B cell (primary cell): ENCODE results near the gene MED22. TPM values are rescaled to one million over a fixed set of nuclear protein-coding genes. Genes with fewer than 3 reads are reported as not detected.

Experiments
- ATAC-seq: fragments of 200-7000 bp; cut with Tn5 transposase; one replicate; pipeline ENCODE4 v1.10.0; 2021; ENCODE audit warnings: low read depth, mild to moderate bottlenecking, moderate number of reproducible peaks, moderate library complexity
- CTCF ChIA-PET: fragments of 350-600 bp; sonication (Branson Sonifier 250); formaldehyde crosslinking; loops from one replicate; lab custom pipeline; 2021; ENCODE audit warnings: antibody characterized with exemption, inconsistent platforms; lab: Charles Lee
- POLR2A ChIA-PET: fragments of 350-600 bp; sonication (Branson Sonifier 250); formaldehyde crosslinking; loops from one replicate; lab custom pipeline; 2021; ENCODE audit warnings: antibody characterized with exemption; lab: Charles Lee
- DNase-seq: peaks from one replicate; pipeline ENCODE4 v3.0.0; 2013
- H2AFZ ChIP-seq: 2 replicates; pipeline ENCODE4 v1.6.1; 2012; ENCODE audit warnings: mild to moderate bottlenecking, low read depth, low read length; ENCODE audit not compliant: insufficient read depth, poor library complexity, severe bottlenecking
- H3K27ac ChIP-seq, 2 donors: 1 replicate in 1 of 2; 2 replicates in 1 of 2; pipeline ENCODE4 v1.5.1; 2012 to 2013; ENCODE audit warnings: low read length in 2 of 2, mild to moderate bottlenecking in 2 of 2, moderate library complexity in 1 of 2
- H3K27me3 ChIP-seq, 4 experiments: fragments of 200-600 bp in 1 of 4; sonication (generic) in 1 of 4; replicated peaks in 1 of 4; 1 replicate in 2 of 4; 2 replicates in 2 of 4; pipeline versions ENCODE4 v1.6.1 to v1.7.0; 2013 to 2016; ENCODE audit warnings: low read length in 3 of 4, mild to moderate bottlenecking in 2 of 4, mixed read lengths in 1 of 4, moderate library complexity in 1 of 4; ENCODE audit not compliant: insufficient read depth in 4 of 4, control insufficient read depth in 3 of 4; ENCODE audit errors: control extremely low read depth in 1 of 4
- H3K36me3 ChIP-seq, 2 experiments: replicated peaks in 1 of 2; 1 replicate in 1 of 2; 2 replicates in 1 of 2; pipeline versions ENCODE4 v1.6.1 to v1.7.1; 2013; ENCODE audit warnings: low read length in 1 of 2; ENCODE audit not compliant: insufficient read depth in 2 of 2, control insufficient read depth in 1 of 2; ENCODE audit errors: control extremely low read depth in 1 of 2, extremely low read depth in 1 of 2
- H3K4me1 ChIP-seq, 2 donors: fragments of 200-600 bp in 1 of 2; sonication (generic) in 1 of 2; 1 replicate in 1 of 2; 2 replicates in 1 of 2; pipeline versions ENCODE4 v1.5.1 to v1.6.1; 2013 to 2017; ENCODE audit warnings: low read length in 2 of 2; ENCODE audit not compliant: control insufficient read depth in 2 of 2, insufficient read depth in 2 of 2
- H3K4me2 ChIP-seq: replicated peaks from 2 replicates; pipeline ENCODE3; 2012; ENCODE audit warnings: mild to moderate bottlenecking, low read depth, low read length; ENCODE audit not compliant: poor library complexity, severe bottlenecking
- H3K4me3 ChIP-seq, 5 experiments: fragments of 200-600 bp in 1 of 5; sonication (generic) in 1 of 5; 1 replicate in 3 of 5; 2 replicates in 2 of 5; pipeline versions ENCODE4 v1.5.1 to v1.7.0; 2011 to 2016; ENCODE audit warnings: low read length in 4 of 5, mild to moderate bottlenecking in 4 of 5, low read depth in 2 of 5, control low read depth in 1 of 5, moderate library complexity in 1 of 5; ENCODE audit not compliant: insufficient read depth in 1 of 5; ENCODE audit errors: control extremely low read depth in 1 of 5, extremely low read depth in 1 of 5
- H3K79me2 ChIP-seq: fragments of 200-600 bp; sonication (generic); one replicate; pipeline ENCODE4 v1.6.0; 2016; ENCODE audit warnings: low read length; ENCODE audit not compliant: control insufficient read depth, insufficient read depth
- H3K9ac ChIP-seq: fragments of 200-600 bp; sonication (generic); 2 replicates; pipeline ENCODE4 v1.6.1; 2017; ENCODE audit warnings: mild to moderate bottlenecking, low read length, moderate library complexity
- H3K9me3 ChIP-seq, 3 donors: one replicate each; pipeline versions ENCODE4 v1.6.1 to v1.7.1; 2013; ENCODE audit warnings: low read length in 2 of 3; ENCODE audit not compliant: control insufficient read depth in 2 of 3, insufficient read depth in 1 of 3; ENCODE audit errors: control extremely low read depth in 1 of 3
- H4K20me1 ChIP-seq: 2 replicates; pipeline ENCODE4 v1.6.0; 2012; ENCODE audit warnings: mild to moderate bottlenecking, low read length; ENCODE audit not compliant: insufficient read depth, control insufficient read depth, poor library complexity, severe bottlenecking
- H3K27ac Mint-ChIP-seq: one replicate; pipeline ENCODE4 v1.8.0; 2021; ENCODE audit warnings: mixed read lengths
- H3K27me3 Mint-ChIP-seq: one replicate; pipeline ENCODE4 v1.8.0; 2021; ENCODE audit warnings: mixed read lengths
- H3K4me1 Mint-ChIP-seq: one replicate; pipeline ENCODE4 v1.8.0; 2021; ENCODE audit warnings: mixed read lengths
- H3K4me3 Mint-ChIP-seq: one replicate; pipeline ENCODE4 v1.8.0; 2021; ENCODE audit warnings: mixed read lengths
- H3K9me3 Mint-ChIP-seq: one replicate; pipeline ENCODE4 v1.8.0; 2022; ENCODE audit warnings: mixed read lengths; ENCODE audit not compliant: insufficient read depth
- EZH2 ChIP-seq: IDR thresholded peaks from 2 replicates; pipeline ENCODE4 v1.6.1; 2012; ENCODE audit warnings: borderline replicate concordance, low read depth, mild to moderate bottlenecking, moderate library complexity, low read length; ENCODE audit not compliant: insufficient read depth, poor library complexity, severe bottlenecking
- WGBS: methylation state at CpG from one replicate; pipeline ENCODE4 v1.1.5; 2013; ENCODE audit warnings: missing lambda C conversion rate; ENCODE audit not compliant: insufficient coverage; 5-methylcytosine and 5-hydroxymethylcytosine counted together
- intact Hi-C: fragments of 100-400 bp; cut with micrococcal nuclease; formaldehyde crosslinking; loops from one replicate; pipeline ENCODE4 v1.10.0; 2022
- polyA plus RNA-seq: library from polyadenylated mRNA; depleted of rRNA; stranded (reverse); fragments of >200 nt; gene quantifications from 2 replicates; pipeline ENCODE4 v1.2.3, GENCODE V29; 2012
- total RNA-seq, 2 donors: library from RNA; stranded (reverse); fragments of 120-200 nt in 1 of 2; gene quantifications; 1 replicate in 1 of 2; 2 replicates in 1 of 2; pipeline versions ENCODE4 v1.2.3 to v1.2.4, GENCODE V29; 2013 to 2022
- TF ChIP-seq, protein P1 (sequence below): fragments of 200-600 bp; IDR thresholded peaks from one replicate; pipeline ENCODE4 v1.8.0; 2022; ENCODE audit warnings: antibody characterized with exemption, mild to moderate bottlenecking

Gene MED22
- total and polyA plus RNA-seq, 2 donors (not counting 1 experiment from before 2014, with no cell fraction given), result 44.9 to 50.4 TPM

DNA sequence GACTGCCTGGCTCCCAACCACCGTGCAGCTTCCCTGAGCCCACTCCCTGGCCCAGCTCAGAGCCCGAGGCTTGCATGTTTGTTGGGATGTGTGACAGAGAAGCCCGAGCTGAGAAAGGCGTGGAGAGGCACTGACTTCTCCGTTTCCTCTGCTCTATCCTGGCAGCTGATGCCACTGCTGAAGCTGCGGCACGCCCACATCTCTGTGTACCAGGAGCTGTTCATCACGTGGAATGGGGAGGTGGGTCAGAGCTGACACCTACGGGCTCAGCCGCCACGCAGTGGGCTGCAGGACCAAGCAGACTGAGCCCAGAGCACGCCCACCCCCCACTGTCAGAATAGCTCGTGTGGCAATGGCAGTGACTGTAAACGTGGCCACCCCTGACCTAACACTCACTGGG, 37.5 kb upstream of the MED22 start:
- no peak overlapping the region for H3K9ac ChIP-seq
- H3K9me3 ChIP-seq, result no peaks in the 10 kb centered on the region
- no peaks in the 10 kb centered on the region for H3K4me1 ChIP-seq
- H3K27me3 ChIP-seq, result peaks cover 0 to 12% (median 0%) of the 10 kb centered on the region in 4 experiments
- no peak overlapping the region for H3K4me3 ChIP-seq
- no peak overlapping the region for H3K27ac ChIP-seq
- ChIA-PET POLR2A (no interaction called here), CTCF (interaction anchor here (2.2 kb wide), 1 partner anchor 199 kb away, joined by 5 read pairs; no protein-coding TSS in a partner anchor)
- DNase-seq (no peak), ATAC-seq (no peak)
- no peaks in the 10 kb centered on the region for H3K4me1 Mint-ChIP-seq
- no peak overlapping the region for H2AFZ ChIP-seq
- H3K36me3 ChIP-seq, result no peaks in the 10 kb centered on the region
- TF ChIP-seq, protein P1, sequence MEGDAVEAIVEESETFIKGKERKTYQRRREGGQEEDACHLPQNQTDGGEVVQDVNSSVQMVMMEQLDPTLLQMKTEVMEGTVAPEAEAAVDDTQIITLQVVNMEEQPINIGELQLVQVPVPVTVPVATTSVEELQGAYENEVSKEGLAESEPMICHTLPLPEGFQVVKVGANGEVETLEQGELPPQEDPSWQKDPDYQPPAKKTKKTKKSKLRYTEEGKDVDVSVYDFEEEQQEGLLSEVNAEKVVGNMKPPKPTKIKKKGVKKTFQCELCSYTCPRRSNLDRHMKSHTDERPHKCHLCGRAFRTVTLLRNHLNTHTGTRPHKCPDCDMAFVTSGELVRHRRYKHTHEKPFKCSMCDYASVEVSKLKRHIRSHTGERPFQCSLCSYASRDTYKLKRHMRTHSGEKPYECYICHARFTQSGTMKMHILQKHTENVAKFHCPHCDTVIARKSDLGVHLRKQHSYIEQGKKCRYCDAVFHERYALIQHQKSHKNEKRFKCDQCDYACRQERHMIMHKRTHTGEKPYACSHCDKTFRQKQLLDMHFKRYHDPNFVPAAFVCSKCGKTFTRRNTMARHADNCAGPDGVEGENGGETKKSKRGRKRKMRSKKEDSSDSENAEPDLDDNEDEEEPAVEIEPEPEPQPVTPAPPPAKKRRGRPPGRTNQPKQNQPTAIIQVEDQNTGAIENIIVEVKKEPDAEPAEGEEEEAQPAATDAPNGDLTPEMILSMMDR, result no peak
- TF ChIP-seq EZH2, result no peak
- no peaks in the 10 kb centered on the region for H3K9me3 Mint-ChIP-seq
- peaks cover 8% of the 10 kb centered on the region for H3K27me3 Mint-ChIP-seq
- intact Hi-C loops, result no loop called here
- no peaks in the 10 kb centered on the region for H4K20me1 ChIP-seq
- no peak overlapping the region for H3K4me2 ChIP-seq
- no peaks in the 10 kb centered on the region for H3K79me2 ChIP-seq
- 98% methylated on average over 14 of the region's 14 CpGs for WGBS
- H3K4me3 Mint-ChIP-seq, result no peak overlapping the region
- no peak overlapping the region for H3K27ac Mint-ChIP-seq

DNA sequence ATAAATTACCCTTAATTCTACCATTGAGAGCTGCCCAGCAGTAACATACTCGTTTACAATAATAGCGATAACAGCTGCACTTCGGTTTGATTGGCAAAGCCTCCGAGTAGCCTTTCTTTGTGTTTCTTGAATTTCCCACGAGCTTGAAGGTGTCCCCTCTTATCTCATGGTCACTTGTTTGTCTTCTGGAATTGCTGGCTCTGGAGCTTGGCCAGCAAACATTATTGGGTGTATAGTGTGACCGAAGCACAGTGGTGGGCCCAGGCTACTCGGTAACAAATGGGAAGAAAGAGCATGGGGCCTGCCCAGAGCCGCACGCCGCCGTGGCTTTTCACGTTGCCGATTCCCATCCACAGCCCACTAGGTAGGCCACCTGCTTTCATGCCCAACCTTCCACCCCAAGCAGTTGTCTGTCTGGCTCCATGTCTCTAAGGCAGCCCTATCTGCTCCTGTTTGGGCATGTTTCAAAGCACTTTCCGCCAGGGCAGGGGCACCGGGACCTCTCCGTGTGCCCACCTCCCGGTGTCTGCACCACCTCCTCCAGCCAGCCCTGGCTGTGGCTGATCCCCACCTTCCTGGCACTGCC, 36.9 kb upstream of the MED22 start:
- 97% methylated on average over 17 of the region's 17 CpGs for WGBS
- Histone ChIP-seq H3K27me3 (peaks cover 0 to 9% (median 0%) of the 10 kb centered on the region in 4 experiments), H3K4me1 (no peaks in the 10 kb centered on the region), H2AFZ (no peak overlapping the region), H4K20me1 (no peaks in the 10 kb centered on the region), H3K9me3 (no peaks in the 10 kb centered on the region), H3K4me2 (no peak overlapping the region), H3K9ac (no peak overlapping the region), H3K4me3 (no peak overlapping the region), H3K79me2 (no peaks in the 10 kb centered on the region), H3K27ac (no peak overlapping the region), H3K36me3 (no peaks in the 10 kb centered on the region)
- Mint-ChIP-seq H3K4me3 (no peak overlapping the region), H3K4me1 (no peaks in the 10 kb centered on the region), H3K9me3 (no peaks in the 10 kb centered on the region), H3K27me3 (peaks cover 2% of the 10 kb centered on the region), H3K27ac (no peak overlapping the region)
- POLR2A ChIA-PET, result no interaction called here
- intact Hi-C loops, result no loop called here
- TF ChIP-seq EZH2, result no peak
- TF ChIP-seq, protein P1, result no peak
- ATAC-seq, result no peak
- DNase-seq, result no peak
- CTCF ChIA-PET, result interaction anchor here (2.2 kb wide), 1 partner anchor 198 kb away, joined by 5 read pairs; no protein-coding TSS in a partner anchor
